Liver (tissue), 9 donors: ENCODE measurements around the gene JMJD1C. TPM values are rescaled to one million over a fixed set of nuclear protein-coding genes. Genes with fewer than 3 reads are reported as not detected.

ENCODE experiments used
- DNase-seq: peaks from one replicate; pipeline ENCODE4 v3.0.0-alpha.2; 2017; ENCODE audit warnings: low spot score
- H3K27ac ChIP-seq, 2 donors: one replicate each; pipeline ENCODE4 v1.7.0; 2013; ENCODE audit warnings: inconsistent platforms in 2 of 2, low read length in 2 of 2, control low read depth in 1 of 2, low read depth in 1 of 2, mild to moderate bottlenecking in 1 of 2
- H3K27me3 ChIP-seq, 4 donors: one replicate each; pipeline versions ENCODE4 v1.6.1 to v1.7.0; 2013; ENCODE audit warnings: low read length in 3 of 4, inconsistent platforms in 1 of 4, mild to moderate bottlenecking in 1 of 4, moderate library complexity in 1 of 4; ENCODE audit not compliant: control insufficient read depth in 4 of 4, insufficient read depth in 4 of 4
- H3K36me3 ChIP-seq, 4 donors: one replicate each; pipeline versions ENCODE4 v1.6.1 to v1.7.0; 2013; ENCODE audit warnings: low read length in 3 of 4, mild to moderate bottlenecking in 3 of 4, low read depth in 1 of 4, moderate library complexity in 1 of 4; ENCODE audit not compliant: control insufficient read depth in 4 of 4, insufficient read depth in 3 of 4
- H3K4me1 ChIP-seq, 4 donors: one replicate each; pipeline versions ENCODE4 v1.6.1 to v1.7.0; 2013; ENCODE audit warnings: low read length in 3 of 4, mild to moderate bottlenecking in 3 of 4, moderate library complexity in 1 of 4; ENCODE audit not compliant: control insufficient read depth in 4 of 4, insufficient read depth in 4 of 4
- H3K4me3 ChIP-seq, 3 donors: one replicate each; pipeline versions ENCODE4 v1.6.1 to v1.7.0; 2013; ENCODE audit warnings: low read length in 3 of 3, control low read depth in 1 of 3, low read depth in 1 of 3, mild to moderate bottlenecking in 1 of 3
- H3K9ac ChIP-seq, 2 donors: one replicate each; pipeline ENCODE4 v1.7.0; 2013; ENCODE audit warnings: low read length in 2 of 2, mild to moderate bottlenecking in 2 of 2, moderate library complexity in 2 of 2, control low read depth in 1 of 2, low read depth in 1 of 2
- H3K9me3 ChIP-seq, 4 donors: one replicate each; pipeline versions ENCODE4 v1.6.1 to v1.7.0; 2013; ENCODE audit warnings: low read length in 3 of 4; ENCODE audit not compliant: control insufficient read depth in 4 of 4
- ATF3 ChIP-seq: IDR thresholded peaks from 2 replicates; pipeline ENCODE4 v1.6.1; 2016; ENCODE audit warnings: antibody characterized with exemption
- FOXA2 ChIP-seq: IDR thresholded peaks from 2 replicates; pipeline ENCODE4 v1.6.1; 2016; ENCODE audit warnings: antibody characterized with exemption
- GABPA ChIP-seq, 2 donors: IDR thresholded peaks in 1 of 2; conservative IDR thresholded peaks in 1 of 2; 2 replicates each; pipeline ENCODE4 v1.6.1; 2016; ENCODE audit warnings: antibody characterized with exemption in 2 of 2, mild to moderate bottlenecking in 1 of 2, moderate library complexity in 1 of 2
- HNF4A ChIP-seq, 2 donors: conservative IDR thresholded peaks; 2 replicates each; pipeline ENCODE4 v1.6.1; 2016; ENCODE audit warnings: antibody characterized with exemption in 2 of 2, mild to moderate bottlenecking in 2 of 2
- JUND ChIP-seq, 2 donors: IDR thresholded peaks; 2 replicates each; pipeline ENCODE4 v1.6.1; 2016; ENCODE audit warnings: antibody characterized with exemption in 2 of 2
- NR2F2 ChIP-seq: IDR thresholded peaks from 2 replicates; pipeline ENCODE4 v1.6.1; 2016; ENCODE audit warnings: antibody characterized with exemption
- RAD21 ChIP-seq, 2 donors: IDR thresholded peaks; 2 replicates each; pipeline ENCODE4 v1.6.1; 2016; ENCODE audit warnings: antibody characterized with exemption in 2 of 2, mild to moderate bottlenecking in 2 of 2
- RXRA ChIP-seq, 2 donors: IDR thresholded peaks; 2 replicates each; pipeline ENCODE4 v1.6.1; 2017 to 2018; ENCODE audit warnings: antibody characterized with exemption in 2 of 2, mild to moderate bottlenecking in 1 of 2
- SP1 ChIP-seq: IDR thresholded peaks from 2 replicates; pipeline ENCODE4 v1.6.1; 2018; ENCODE audit warnings: antibody characterized with exemption, mild to moderate bottlenecking
- TAF1 ChIP-seq: conservative IDR thresholded peaks from 2 replicates; pipeline ENCODE4 v1.6.1; 2016; ENCODE audit warnings: antibody characterized with exemption, mild to moderate bottlenecking
- WGBS: extraction: QIAGEN DNeasy Blood & Tissue Kit; methylation state at CpG from one replicate; pipeline ENCODE4 v1.1.7; 2013; 5-methylcytosine and 5-hydroxymethylcytosine counted together
- polyA plus RNA-seq, 2 donors: library from polyadenylated mRNA; stranded (reverse) in 1 of 2; unstranded in 1 of 2; fragments of 200-250 nt in 1 of 2; fragments of >200 nt in 1 of 2; fragmentation: Nextera tagmentation in 1 of 2; extraction: Ambion mirVana in 1 of 2; gene quantifications; one replicate each; pipeline versions ENCODE4 v1.2.1 to v1.2.3, GENCODE V29; 2013 to 2015
- total RNA-seq, 2 donors: library from RNA; depleted of rRNA; stranded (reverse); fragments of >200 nt; gene quantifications; one replicate each; pipeline ENCODE4 v1.2.3, GENCODE V29; 2014
- TF ChIP-seq, protein P1 (sequence below): IDR thresholded peaks from 2 replicates; pipeline ENCODE4 v1.6.1; 2016; ENCODE audit warnings: antibody characterized with exemption, mild to moderate bottlenecking
- TF ChIP-seq, protein P2 (sequence below): IDR thresholded peaks from 2 replicates; pipeline ENCODE4 v1.6.1; 2016; ENCODE audit warnings: antibody characterized with exemption
- TF ChIP-seq, protein P3 (sequence below): fragments of 150-350 bp; IDR thresholded peaks from 2 replicates; pipeline ENCODE4 v1.5.1; 2017; ENCODE audit warnings: improper control_type of control experiment, low read depth, low read length; ENCODE audit not compliant: missing input control
- donor health status: healthy.
- donor health status: healthy.
- donor health status: healthy.
- donor health status: healthy.
- donor health status: healthy.

Gene JMJD1C
- total and polyA plus RNA-seq, 4 donors: 11.0 to 93.1 (median 56.0) TPM

DNA sequence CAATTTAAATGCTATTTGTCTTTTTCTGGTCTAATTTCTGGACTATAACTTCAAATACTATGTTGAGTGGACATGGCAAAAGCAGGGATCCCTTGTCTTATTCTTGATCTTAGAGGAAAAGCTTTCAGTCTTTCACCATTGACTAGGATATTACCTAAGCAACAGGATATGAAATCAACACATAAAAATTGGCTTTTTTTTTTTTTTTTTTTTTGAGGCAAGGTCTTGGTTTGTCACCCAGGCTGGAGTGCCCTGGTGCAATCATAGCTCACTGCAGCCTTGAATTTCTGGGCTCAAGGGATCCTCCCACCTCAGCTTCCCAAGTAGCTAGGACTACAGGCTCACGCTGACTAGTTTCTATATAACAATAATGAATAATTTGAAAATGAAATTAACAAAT is 90.8 kb downstream of the JMJD1C start (continued):
- TF ChIP-seq ATF3: no peak
- TF ChIP-seq, protein P1, sequence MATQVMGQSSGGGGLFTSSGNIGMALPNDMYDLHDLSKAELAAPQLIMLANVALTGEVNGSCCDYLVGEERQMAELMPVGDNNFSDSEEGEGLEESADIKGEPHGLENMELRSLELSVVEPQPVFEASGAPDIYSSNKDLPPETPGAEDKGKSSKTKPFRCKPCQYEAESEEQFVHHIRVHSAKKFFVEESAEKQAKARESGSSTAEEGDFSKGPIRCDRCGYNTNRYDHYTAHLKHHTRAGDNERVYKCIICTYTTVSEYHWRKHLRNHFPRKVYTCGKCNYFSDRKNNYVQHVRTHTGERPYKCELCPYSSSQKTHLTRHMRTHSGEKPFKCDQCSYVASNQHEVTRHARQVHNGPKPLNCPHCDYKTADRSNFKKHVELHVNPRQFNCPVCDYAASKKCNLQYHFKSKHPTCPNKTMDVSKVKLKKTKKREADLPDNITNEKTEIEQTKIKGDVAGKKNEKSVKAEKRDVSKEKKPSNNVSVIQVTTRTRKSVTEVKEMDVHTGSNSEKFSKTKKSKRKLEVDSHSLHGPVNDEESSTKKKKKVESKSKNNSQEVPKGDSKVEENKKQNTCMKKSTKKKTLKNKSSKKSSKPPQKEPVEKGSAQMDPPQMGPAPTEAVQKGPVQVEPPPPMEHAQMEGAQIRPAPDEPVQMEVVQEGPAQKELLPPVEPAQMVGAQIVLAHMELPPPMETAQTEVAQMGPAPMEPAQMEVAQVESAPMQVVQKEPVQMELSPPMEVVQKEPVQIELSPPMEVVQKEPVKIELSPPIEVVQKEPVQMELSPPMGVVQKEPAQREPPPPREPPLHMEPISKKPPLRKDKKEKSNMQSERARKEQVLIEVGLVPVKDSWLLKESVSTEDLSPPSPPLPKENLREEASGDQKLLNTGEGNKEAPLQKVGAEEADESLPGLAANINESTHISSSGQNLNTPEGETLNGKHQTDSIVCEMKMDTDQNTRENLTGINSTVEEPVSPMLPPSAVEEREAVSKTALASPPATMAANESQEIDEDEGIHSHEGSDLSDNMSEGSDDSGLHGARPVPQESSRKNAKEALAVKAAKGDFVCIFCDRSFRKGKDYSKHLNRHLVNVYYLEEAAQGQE: no peak
- no peak for TF ChIP-seq GABPA (IDR thresholded peaks at IDR 0.05 in 1 of 2, conservative IDR thresholded peaks at IDR 0.05 in 1 of 2)

DNA sequence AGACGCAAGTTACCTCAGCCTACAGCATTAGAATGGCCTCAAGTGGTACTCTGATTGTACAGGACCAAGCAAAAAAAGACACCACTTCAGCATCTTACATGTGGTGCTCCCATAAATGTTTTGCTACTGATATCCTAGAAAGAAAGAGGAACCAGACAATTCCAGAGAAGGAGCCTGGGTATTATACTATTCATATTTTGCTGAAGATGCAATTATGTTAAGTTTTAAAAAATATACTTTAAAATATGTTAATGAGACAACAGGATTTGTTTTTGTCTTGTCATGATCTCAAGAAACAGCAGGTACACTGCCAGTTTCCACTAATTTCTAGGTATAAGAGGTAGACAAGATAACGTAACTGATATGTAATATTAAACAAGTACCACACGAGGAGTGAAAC is 92.6 kb downstream of the JMJD1C start:
- no peak for TF ChIP-seq TAF1
- TF ChIP-seq HNF4A (conservative IDR thresholded peaks at IDR 0.05): no peak
- no peak for TF ChIP-seq NR2F2
- no peak for TF ChIP-seq FOXA2
- TF ChIP-seq ATF3: no peak
- TF ChIP-seq JUND (IDR thresholded peaks at IDR 0.05): no peak
- no peak for TF ChIP-seq RXRA (IDR thresholded peaks at IDR 0.05)
- no peak for TF ChIP-seq GABPA (IDR thresholded peaks at IDR 0.05 in 1 of 2, conservative IDR thresholded peaks at IDR 0.05 in 1 of 2)
- TF ChIP-seq, protein P2, sequence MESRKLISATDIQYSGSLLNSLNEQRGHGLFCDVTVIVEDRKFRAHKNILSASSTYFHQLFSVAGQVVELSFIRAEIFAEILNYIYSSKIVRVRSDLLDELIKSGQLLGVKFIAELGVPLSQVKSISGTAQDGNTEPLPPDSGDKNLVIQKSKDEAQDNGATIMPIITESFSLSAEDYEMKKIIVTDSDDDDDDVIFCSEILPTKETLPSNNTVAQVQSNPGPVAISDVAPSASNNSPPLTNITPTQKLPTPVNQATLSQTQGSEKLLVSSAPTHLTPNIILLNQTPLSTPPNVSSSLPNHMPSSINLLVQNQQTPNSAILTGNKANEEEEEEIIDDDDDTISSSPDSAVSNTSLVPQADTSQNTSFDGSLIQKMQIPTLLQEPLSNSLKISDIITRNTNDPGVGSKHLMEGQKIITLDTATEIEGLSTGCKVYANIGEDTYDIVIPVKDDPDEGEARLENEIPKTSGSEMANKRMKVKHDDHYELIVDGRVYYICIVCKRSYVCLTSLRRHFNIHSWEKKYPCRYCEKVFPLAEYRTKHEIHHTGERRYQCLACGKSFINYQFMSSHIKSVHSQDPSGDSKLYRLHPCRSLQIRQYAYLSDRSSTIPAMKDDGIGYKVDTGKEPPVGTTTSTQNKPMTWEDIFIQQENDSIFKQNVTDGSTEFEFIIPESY: no peak
- TF ChIP-seq RAD21 (IDR thresholded peaks at IDR 0.05): no peak
- no peak for TF ChIP-seq SP1
- TF ChIP-seq, protein P3, sequence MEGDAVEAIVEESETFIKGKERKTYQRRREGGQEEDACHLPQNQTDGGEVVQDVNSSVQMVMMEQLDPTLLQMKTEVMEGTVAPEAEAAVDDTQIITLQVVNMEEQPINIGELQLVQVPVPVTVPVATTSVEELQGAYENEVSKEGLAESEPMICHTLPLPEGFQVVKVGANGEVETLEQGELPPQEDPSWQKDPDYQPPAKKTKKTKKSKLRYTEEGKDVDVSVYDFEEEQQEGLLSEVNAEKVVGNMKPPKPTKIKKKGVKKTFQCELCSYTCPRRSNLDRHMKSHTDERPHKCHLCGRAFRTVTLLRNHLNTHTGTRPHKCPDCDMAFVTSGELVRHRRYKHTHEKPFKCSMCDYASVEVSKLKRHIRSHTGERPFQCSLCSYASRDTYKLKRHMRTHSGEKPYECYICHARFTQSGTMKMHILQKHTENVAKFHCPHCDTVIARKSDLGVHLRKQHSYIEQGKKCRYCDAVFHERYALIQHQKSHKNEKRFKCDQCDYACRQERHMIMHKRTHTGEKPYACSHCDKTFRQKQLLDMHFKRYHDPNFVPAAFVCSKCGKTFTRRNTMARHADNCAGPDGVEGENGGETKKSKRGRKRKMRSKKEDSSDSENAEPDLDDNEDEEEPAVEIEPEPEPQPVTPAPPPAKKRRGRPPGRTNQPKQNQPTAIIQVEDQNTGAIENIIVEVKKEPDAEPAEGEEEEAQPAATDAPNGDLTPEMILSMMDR: no peak
- TF ChIP-seq, protein P1: no peak
- H3K9me3 ChIP-seq: no peaks in the 10 kb centered on the region
- H3K9ac ChIP-seq: no peak overlapping the region
- no peak overlapping the region for H3K4me3 ChIP-seq
- no peaks in the 10 kb centered on the region for H3K27me3 ChIP-seq
- 90% methylated on average over 3 of the region's 3 CpGs for WGBS
- no peak for DNase-seq
- H3K27ac ChIP-seq: no peak overlapping the region
- peaks cover 0 to 2% (median 0%) of the 10 kb centered on the region in 4 donors for H3K4me1 ChIP-seq
- no peaks in the 10 kb centered on the region for H3K36me3 ChIP-seq
